Ramos (cell line): ENCODE measurements around the gene SV2B.

Source experiments
- in situ Hi-C: fragments of 300-500 bp; cut with MboI; formaldehyde crosslinking; loops from one replicate; pipeline ENCODE4 v1.14.3; 2022; ENCODE audit warnings: low sequenced_read_pairs; ENCODE audit not compliant: unreplicated experiment

SV2B gene

GRCh38 chr15:91224755-91225380 is 124.8 kb downstream of the SV2B start:
- in situ Hi-C loops: no loop called here

- in situ Hi-C loops: no loop called here
Observed at GRCh38 chr15:91225741-91226140, 125.7 kb downstream of the SV2B start.

GRCh38 chr15:91227117-91227516 is 127.1 kb downstream of the SV2B start:
- in situ Hi-C loops: no loop called here

DNA sequence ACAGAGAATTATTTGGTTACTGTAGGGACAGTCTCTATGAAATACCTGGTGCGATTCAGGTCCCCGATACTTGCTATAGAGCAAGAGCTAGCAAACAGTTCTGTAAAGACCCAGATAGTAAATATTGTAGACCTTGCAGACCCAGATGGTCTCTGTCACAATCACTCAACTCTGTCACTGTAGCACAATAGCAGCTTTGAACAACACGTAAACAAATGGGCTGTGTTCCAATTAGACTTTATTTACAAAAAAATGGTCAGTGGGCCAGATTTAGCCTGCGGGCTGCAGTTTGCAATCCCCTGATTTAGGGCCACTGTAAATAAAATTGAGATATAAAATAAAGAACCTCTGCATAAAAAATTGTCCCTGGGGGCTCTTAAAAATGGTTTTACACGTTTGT is 127.7 kb downstream of the SV2B start:
- in situ Hi-C loops: no loop called here

DNA sequence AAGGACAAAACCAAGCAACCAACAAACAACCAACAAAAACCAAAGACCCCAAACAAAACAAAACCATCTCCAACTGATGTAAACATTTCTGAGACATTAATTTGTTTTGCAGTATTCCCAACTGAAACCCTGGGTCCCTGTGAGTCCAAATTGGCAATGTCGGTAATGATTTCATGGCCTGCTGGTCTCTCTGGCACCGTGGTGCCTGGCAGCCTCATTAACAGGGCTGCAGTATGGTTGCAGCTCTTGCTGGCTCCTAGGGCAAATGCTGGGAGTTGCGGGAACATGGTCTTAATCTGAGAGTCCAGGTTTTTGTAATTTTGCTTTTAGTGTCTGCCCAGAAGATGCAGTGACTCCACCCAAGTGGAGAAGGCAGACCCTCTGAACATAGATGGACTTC is 128.3 kb downstream of the SV2B start:
- in situ Hi-C loops: no loop called here

DNA sequence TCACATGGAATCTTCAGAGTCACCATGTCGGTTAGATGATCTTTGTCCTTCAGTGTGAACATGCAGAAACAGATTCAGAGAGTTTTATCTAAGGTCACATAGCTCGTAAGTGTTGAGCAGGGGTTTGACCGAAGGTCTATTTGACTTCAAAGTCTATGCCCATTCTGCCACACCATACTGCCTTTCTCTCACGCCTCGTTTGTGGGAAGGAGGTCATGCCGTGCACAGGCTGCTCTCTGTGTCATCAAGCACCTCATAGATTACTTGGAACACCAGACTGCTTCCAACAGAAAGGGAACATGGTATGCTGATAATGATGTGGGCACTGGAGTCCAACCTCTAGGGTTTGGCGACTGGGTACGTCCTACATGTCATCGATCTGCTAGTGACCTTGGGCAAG is 128.8 kb downstream of the SV2B start:
- in situ Hi-C loops: no loop called here

DNA sequence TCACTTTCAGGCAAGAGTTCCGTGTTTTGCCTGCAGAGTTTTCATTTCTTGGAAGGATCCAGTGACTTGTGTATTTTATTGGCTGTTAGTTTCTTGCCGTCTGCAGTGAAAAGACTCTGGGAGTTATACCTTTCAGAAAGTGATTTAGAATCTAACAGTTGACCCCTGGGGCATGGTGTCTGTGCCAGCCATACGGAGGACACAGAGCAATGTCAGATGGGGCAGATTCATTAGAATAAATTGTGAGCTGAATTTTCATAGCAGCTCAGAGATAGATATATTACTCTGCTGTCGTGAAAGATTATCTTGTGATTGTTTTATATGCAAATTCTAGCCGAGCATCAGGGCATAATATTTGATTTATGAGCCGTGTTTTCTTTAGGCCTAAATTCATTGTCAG is 131.6 kb downstream of the SV2B start:
- in situ Hi-C loops: no loop called here

DNA sequence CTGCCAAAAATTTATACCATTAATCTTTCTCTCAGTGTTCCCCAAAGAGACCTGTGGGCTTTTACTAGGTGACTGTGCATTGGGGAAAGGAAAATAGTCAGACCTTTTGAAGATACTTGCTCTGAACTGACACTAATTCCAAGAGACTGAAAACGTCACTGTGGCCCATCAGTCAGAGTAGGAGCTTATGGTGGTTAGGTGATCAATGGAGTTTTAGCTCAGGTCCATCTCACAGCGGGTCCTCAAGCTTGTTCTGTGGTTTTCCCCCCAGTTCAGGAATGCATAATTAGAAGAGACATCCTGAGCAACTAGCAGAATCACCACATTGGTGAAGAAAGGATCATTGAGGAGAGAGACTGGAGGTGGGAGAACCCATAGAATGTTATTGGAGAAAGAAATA is 134.7 kb downstream of the SV2B start:
- in situ Hi-C loops: no loop called here

DNA sequence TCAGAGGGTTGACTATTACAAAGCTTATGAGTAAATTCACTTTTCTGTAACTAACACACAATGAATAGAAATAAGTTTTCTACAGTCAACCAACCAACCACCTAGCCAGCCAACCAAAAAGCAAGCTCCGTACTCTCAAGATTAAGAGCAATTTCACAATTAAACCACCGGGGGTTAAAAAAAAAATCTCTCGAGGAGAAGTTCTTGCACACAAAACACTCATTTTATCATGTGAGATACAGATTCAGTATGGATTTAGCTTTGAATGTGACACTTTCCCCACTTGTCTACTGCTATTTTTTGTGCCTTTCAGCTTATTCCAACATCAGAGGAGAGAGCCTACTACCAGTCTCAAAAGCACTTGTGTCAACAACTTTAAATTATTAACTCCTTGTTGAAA is 135.3 kb downstream of the SV2B start:
- in situ Hi-C loops: no loop called here

GRCh38 chr15:91237445-91237844 is 137.4 kb downstream of the SV2B start:
- in situ Hi-C loops: no loop called here

DNA sequence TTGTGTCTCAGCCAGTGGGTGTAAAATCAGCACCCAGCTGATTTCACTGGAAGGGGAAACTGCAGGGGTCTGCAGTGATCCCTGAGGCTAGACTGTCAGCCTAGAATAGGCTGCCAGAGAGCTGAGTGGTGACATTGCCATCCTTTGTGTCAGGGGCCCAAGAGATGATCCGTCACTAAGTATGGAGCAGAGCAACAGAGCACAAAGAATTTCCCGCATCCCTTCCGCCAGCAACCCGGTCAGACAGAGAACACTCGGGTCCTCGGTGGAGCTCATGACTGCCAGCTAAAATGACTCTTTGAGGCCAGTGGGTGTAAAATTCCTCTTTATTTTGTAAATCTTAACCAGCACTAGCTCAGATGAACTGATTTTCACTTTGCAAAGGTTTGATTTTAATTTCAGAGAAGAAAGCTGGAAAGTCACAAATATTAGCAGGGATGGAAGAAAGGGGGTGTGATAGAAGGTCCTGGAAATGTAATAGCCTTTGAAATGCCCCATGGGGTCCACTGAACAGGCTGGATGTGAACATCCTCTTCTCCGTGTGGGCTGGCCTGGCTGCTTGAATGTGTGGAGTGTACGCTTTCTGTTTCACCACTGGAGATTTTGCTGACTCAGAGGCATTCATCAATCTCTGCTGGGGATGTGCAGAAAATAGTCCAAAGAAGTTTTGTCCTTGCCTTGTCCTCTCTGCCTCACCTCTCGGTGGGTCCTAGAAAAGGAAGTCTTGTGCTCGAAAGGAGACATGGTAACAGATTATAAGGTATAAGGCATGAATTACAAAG is 138.8 kb downstream of the SV2B start:
- in situ Hi-C loops: no loop called here

DNA sequence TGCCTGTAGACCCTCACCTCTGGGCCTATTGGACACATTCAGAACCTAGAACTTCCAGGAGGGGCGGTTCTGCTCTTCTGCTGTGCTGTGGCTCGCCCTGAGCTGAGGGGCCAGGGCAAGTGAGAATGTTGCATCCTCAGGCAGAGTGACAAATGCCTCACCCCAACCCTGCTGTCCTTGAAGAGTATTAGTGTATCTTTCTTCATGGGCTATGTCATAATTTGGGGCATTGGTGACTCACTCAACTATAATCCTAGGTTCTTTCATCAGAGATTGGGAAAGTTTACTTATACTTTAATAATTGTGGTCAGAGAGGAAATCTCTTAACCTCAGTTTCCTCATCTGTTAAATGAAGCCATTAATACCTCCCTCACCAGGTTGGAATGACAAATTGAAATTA is 143.8 kb downstream of the SV2B start:
- in situ Hi-C loops: no loop called here

DNA sequence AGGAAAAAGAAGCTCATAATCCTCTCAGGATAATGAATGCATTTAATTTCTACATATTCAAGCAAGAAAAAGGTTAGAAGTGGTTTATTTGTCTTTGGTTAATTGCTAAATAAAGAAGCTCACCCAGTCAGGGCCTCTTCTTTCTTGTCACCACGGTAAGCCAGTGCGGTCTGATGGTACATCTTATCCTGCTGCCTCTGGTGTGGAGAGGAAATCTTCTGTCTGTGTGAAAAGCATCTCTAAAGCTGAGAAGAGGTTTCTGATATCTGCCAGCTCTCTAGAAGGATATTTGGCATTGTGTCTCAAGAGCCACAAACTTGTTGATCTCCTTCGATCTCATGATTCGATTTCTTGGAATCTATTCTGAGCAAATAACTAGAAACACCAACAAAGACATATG is 144.9 kb downstream of the SV2B start:
- in situ Hi-C loops: no loop called here

DNA sequence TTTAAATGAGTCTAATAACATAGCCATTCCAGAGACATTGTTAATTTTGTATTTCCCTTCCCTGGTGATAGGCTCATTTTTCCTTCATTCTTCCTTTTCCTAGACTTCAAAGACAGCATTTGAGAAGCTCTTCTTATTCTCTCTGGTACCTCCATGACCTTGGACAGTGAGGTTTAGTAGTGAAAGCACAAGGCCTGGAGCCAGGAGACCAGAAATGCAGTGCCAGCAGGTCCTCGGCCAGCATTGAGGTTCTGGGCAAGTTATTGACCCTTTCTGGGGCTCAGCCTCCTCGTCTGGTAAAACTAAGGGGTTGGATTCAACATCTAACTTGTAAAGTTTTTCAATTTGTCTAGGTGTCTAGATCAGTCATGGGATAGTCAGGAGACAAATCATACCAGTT is 146.9 kb downstream of the SV2B start:
- in situ Hi-C loops: no loop called here

GRCh38 chr15:91249591-91249990 is 149.5 kb downstream of the SV2B start:
- in situ Hi-C loops: no loop called here

DNA sequence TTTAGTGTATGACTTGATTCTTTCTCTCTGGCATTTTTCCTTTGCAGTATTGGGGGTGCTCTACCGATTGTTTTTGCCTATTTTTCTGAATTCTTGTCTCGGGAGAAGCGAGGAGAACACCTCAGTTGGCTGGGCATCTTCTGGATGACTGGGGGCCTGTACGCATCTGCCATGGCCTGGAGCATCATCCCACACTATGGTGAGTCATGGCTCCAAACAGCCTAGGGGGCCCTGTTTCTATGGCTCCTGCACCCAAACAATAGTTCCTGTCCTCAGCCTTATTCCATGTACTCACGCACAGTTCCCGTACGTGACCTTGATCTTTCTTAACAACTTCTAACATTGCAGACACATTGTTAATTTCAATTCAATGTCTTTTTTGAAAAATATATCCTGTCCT is 152.3 kb downstream of the SV2B start:
- in situ Hi-C loops: loop anchor here (25.0 kb wide), 3 partner anchors 590 to 1115 kb away; no protein-coding TSS in a partner anchor

DNA sequence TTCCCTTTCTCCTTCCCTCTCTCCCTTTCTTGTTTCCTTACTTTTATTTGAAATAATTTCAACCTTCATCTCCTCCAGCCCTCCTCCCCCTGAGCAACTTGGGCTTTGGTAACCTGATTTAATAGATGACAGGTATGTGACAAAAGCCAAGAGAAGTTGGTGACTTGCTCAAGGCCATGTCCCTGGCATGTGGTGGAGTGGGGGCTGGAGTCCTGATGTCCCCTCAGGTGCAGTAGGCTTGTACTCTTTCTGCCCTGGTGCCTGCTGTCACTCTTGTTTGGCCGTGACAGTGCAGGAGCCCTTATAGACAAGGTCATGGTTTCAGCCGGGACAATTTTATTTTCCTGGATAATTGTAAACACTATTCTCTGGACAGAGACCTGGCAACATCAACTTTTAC is 152.7 kb downstream of the SV2B start:
- in situ Hi-C loops: loop anchor here (25.0 kb wide), 3 partner anchors 590 to 1115 kb away; no protein-coding TSS in a partner anchor

DNA sequence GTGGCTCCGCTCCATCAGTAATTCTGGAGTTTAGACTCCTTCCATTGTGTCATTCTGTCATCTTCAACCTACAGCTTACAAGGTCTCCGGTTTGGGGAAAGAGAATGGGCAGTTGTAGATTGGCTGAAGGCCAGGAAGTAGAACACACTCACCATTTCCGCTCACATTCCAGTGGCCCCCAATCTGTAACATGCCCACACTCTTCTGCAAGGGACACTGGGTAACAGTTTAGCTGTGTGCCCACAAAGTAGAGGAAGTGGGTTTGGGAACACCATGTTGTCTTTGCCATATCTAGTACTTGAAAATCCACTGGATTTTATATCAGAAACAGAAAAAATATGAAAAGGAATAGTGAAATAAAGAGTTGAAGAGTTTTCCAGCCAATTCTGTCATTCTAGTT is 153.5 kb downstream of the SV2B start:
- in situ Hi-C loops: loop anchor here (25.0 kb wide), 3 partner anchors 591 to 1116 kb away; no protein-coding TSS in a partner anchor

DNA sequence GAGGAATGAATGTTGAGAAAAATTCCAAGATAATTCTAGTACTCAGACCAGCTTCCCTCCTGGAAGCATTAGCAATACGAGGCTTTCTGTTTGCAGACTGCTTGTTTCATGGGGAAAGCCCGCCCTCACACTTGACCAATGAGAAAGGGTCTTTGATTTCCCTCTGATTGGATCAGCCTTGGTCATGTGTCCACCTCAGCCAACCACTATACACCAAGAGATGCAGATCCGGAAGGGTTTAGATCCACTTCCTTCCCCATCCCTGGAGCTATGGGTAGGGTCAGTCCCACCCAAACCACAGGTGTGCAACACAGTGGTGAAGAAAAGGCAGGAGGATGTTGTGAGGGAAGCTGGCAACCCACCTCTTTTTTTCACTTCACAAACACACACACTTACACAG is 154.7 kb downstream of the SV2B start:
- in situ Hi-C loops: loop anchor here (25.0 kb wide), 3 partner anchors 592 to 1117 kb away; no protein-coding TSS in a partner anchor

DNA sequence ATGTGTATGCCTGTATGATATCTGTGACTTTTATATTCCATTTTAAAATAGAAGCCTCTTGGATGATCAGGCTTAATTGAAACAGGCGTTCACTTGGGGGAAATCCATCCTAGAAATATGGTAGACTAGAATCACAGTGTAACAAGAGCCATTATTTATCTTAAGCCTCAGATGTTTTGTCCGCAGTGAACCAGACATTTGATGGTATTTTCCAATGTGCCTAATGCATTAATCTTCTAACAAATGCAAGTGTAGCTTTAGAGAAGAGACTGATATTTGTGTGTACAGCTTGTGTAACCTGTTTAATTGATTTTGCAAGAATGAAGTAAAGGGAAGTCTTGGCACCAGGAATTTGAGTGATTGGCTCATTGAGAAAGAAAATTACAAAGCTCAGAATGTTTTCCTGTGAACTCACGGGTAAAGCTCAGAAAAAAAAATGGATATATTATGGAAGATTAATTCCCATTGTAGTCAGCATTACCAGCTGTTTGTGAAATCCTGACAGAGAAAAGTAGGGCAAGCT is 155.7 kb downstream of the SV2B start:
- in situ Hi-C loops: loop anchor here (25.0 kb wide), 3 partner anchors 593 to 1118 kb away; no protein-coding TSS in a partner anchor

DNA sequence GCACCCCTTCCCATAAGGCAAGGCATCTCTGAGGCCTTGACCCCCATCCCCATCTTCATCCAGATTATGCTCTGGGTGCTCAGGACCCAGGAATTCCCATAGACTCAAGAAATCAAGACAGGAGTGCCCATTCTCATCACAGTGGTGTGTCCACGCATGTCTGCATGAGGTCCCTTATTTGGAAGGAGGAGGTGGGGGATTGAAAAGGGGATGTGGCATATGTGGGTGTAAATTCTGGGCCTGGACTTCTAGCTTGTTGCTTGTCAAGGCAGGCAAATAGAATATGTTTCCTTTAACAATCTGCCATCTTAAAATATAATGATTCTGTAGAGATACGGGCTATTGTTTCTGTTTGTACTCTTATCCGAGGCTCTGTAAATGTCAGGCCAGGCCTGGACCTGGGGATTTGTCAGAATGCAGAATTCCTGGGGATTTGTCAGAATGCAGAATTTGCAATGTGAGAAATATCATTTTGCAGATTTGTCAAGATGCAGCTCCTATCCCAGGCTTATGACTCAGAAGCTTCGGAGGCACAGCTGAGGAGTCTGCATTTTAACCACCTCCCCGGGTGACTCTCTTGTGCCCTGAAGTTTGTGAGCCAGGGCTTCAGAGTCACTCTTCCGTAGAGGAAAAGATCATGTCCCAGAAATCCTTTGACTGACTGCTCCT is 157.8 kb downstream of the SV2B start:
- in situ Hi-C loops: loop anchor here (25.0 kb wide), 3 partner anchors 596 to 1121 kb away; no protein-coding TSS in a partner anchor
